Right lobe of liver (tissue), 6 donors: ENCODE results near the gene ALKBH3. TPM values are rescaled to one million over a fixed set of nuclear protein-coding genes. Genes with fewer than 3 reads are reported as not detected.

ENCODE experiments used
- ATAC-seq, 4 donors: fragments of 200-7000 bp; cut with Tn5 transposase; one replicate each; pipeline ENCODE4 v1.9.1; 2020; ENCODE audit warnings: mild to moderate bottlenecking in 4 of 4, moderate library complexity in 4 of 4
- DNase-seq, 3 donors: peaks; one replicate each; pipeline ENCODE4 v3.0.0-alpha.2; 2020
- H3K27ac ChIP-seq, 3 donors: fragments of 200-600 bp; one replicate each; pipeline ENCODE4 v1.8.0; 2022
- H3K27me3 ChIP-seq, 2 donors: fragments of 200-600 bp; one replicate each; pipeline ENCODE4 v1.8.0; 2022
- H3K36me3 ChIP-seq, 4 donors: fragments of 200-600 bp; sonication (generic) in 1 of 4; one replicate each; pipeline versions ENCODE4 v1.5.1 to v1.8.0; 2017 to 2022; ENCODE audit warnings: control low read depth in 1 of 4
- H3K4me1 ChIP-seq, 4 donors: fragments of 200-600 bp; sonication (generic) in 1 of 4; one replicate each; pipeline versions ENCODE4 v1.5.1 to v1.8.0; 2017 to 2022; ENCODE audit warnings: control low read depth in 1 of 4
- H3K4me3 ChIP-seq, 3 donors: fragments of 200-600 bp; one replicate each; pipeline ENCODE4 v1.8.0; 2022
- H3K9me3 ChIP-seq, 4 donors: fragments of 200-600 bp; sonication (generic) in 1 of 4; one replicate each; pipeline versions ENCODE4 v1.5.1 to v1.8.0; 2017 to 2022; ENCODE audit warnings: control low read depth in 1 of 4
- POLR2A ChIP-seq: fragments of 450-650 bp; IDR thresholded peaks from one replicate; pipeline ENCODE4 v1.6.1; 2017; ENCODE audit warnings: antibody characterized with exemption, mild to moderate bottlenecking
- WGBS: methylation state at CpG from one replicate; pipeline ENCODE4 v1.1.6; 2018; ENCODE audit warnings: low coverage, low lambda C conversion rate; ENCODE audit not compliant: insufficient coverage; ENCODE audit errors: missing lambda C conversion rate; 5-methylcytosine and 5-hydroxymethylcytosine counted together
- intact Hi-C, 2 donors: fragments of 100-400 bp; cut with DNase I; formaldehyde crosslinking; loops; one replicate each; pipeline versions ENCODE4 v1.11.2 to v1.14.1; 2022
- total RNA-seq, 6 experiments: library from RNA; depleted of rRNA in 2 of 6; stranded (reverse); fragments of >200 nt in 2 of 6; fragmentation: NEBNext Ultra II Directional in 3 of 6; extraction: Animal tissue kit (Norgen Biotek cat#: 25700) in 3 of 6; gene quantifications; one replicate each; pipeline versions ENCODE4 v1.1.0 to v1.2.4, GENCODE V29; 2016 to 2023
- TF ChIP-seq, protein P1 (sequence below), 4 donors: fragments of 200-600 bp in 3 of 4; fragments of 450-650 bp in 1 of 4; IDR thresholded peaks; one replicate each; pipeline versions ENCODE4 v1.5.1 to v1.8.0; 2016 to 2022; ENCODE audit warnings: antibody characterized with exemption in 4 of 4, mild to moderate bottlenecking in 2 of 4
- donor health status: DM: no; HTN: yes; CAD: no.
- donor health status: DM: no; HTN: no; CAD: no.
- donor health status: DM: no; HTN: no; CAD: no.
- donor health status: DM: no; HTN: yes; CAD: no.
- donor health status: DM: no; HTN: yes; CAD: no.

Gene ALKBH3
- total RNA-seq, 6 experiments from 2014 or later: 11.2 to 20.2 (median 17.0) TPM

DNA sequence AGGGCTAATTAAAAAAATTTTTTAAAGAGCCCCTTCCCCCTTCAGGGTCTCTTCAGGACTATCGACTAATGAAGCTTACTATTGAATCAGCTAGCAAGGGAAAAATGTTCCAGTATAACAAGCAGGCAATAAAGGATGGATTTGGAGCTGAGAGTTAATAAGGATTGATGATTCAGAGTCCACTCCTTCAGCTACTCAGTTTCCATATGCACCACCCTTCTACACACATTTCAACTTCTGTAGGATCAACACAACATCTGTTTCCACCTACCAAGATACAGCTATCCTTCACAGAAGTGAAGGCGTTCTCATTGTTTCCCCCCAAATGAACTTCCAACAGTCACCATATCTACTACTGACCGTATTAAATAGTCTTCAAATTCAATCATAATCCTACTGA is 6.6 kb upstream of the ALKBH3 start:
- TF ChIP-seq, protein P1, sequence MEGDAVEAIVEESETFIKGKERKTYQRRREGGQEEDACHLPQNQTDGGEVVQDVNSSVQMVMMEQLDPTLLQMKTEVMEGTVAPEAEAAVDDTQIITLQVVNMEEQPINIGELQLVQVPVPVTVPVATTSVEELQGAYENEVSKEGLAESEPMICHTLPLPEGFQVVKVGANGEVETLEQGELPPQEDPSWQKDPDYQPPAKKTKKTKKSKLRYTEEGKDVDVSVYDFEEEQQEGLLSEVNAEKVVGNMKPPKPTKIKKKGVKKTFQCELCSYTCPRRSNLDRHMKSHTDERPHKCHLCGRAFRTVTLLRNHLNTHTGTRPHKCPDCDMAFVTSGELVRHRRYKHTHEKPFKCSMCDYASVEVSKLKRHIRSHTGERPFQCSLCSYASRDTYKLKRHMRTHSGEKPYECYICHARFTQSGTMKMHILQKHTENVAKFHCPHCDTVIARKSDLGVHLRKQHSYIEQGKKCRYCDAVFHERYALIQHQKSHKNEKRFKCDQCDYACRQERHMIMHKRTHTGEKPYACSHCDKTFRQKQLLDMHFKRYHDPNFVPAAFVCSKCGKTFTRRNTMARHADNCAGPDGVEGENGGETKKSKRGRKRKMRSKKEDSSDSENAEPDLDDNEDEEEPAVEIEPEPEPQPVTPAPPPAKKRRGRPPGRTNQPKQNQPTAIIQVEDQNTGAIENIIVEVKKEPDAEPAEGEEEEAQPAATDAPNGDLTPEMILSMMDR (IDR thresholded peaks at IDR 0.05): no peak
- TF ChIP-seq POLR2A: no peak
- H3K4me1 ChIP-seq: peaks cover 0 to 5% (median 0%) of the 10 kb centered on the region in 4 donors
- H3K9me3 ChIP-seq: no peaks in the 10 kb centered on the region
- no peaks in the 10 kb centered on the region for H3K36me3 ChIP-seq
- ATAC-seq: no peak
- H3K27me3 ChIP-seq: peaks cover 0 to 3% of the 10 kb centered on the region in 2 donors
- intact Hi-C loops: no loop called here
- H3K27ac ChIP-seq: no peak overlapping the region
- no peak for DNase-seq
- no peak overlapping the region for H3K4me3 ChIP-seq
- WGBS: 43% methylated on average over 3 of the region's 3 CpGs

DNA sequence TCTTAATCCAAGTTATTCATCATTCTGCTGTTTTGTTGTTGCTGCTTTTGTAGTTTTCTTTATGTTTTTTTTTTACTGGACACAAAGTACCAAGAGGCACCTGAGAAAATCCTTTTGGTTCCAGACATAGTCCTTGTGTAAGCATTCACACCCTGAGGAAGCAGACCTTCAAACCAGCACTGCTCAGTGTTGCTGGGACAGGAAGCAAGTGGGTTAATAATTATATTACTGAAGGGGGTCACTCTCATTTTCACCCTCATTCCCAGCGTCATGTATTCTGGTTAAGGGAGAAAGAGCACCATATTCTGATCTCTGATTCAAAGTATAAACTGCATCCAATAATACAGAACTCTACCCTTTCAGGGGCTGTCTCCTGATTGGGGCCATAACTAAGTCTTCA is 5.9 kb upstream of the ALKBH3 start:
- Histone ChIP-seq H3K36me3 (no peaks in the 10 kb centered on the region), H3K4me3 (no peak overlapping the region), H3K27me3 (peaks cover 0 to 3% of the 10 kb centered on the region in 2 donors), H3K4me1 (no peaks in the 10 kb centered on the region), H3K27ac (no peak overlapping the region), H3K9me3 (no peaks in the 10 kb centered on the region)
- WGBS: 0% methylated on average over 1 of the region's 1 CpG
- ATAC-seq (no peak), DNase-seq (no peak)
- intact Hi-C loops: no loop called here
- TF ChIP-seq POLR2A: no peak
- TF ChIP-seq, protein P1 (IDR thresholded peaks at IDR 0.05): no peak

- WGBS: 39% methylated on average over 11 of the region's 13 CpGs
- Histone ChIP-seq H3K4me1 (peaks cover 0 to 17% (median 3%) of the 10 kb centered on the region in 4 donors), H3K4me3 (peak overlapping the region; percentile 88 to 94 (median 88)), H3K9me3 (no peaks in the 10 kb centered on the region), H3K27me3 (peaks cover 0 to 3% of the 10 kb centered on the region in 2 donors), H3K36me3 (peaks cover 0 to 22% (median 3%) of the 10 kb centered on the region in 4 donors), H3K27ac (no peak overlapping the region)
- TF ChIP-seq, protein P1 (IDR thresholded peaks at IDR 0.05): no peak
- TF ChIP-seq POLR2A: no peak
- ATAC-seq: no peak
- no peak for DNase-seq
- intact Hi-C loops: no loop called here
Measured at GRCh38 chr11:43879789-43880639, 617 bp upstream of the ALKBH3 start.

- Histone ChIP-seq H3K27ac (no peak overlapping the region), H3K4me1 (peaks cover 0 to 7% (median 0%) of the 10 kb centered on the region in 4 donors), H3K4me3 (no peak overlapping the region), H3K36me3 (peaks cover 0 to 68% (median 16%) of the 10 kb centered on the region in 4 donors), H3K9me3 (no peaks in the 10 kb centered on the region), H3K27me3 (no peaks in the 10 kb centered on the region)
- intact Hi-C loops: loop anchor here (5.0 to 10.0 kb wide), 2 partner anchors 142 to 144 kb away; no protein-coding TSS in a partner anchor
- no peak for DNase-seq
- TF ChIP-seq, protein P1 (IDR thresholded peaks at IDR 0.05): no peak
- TF ChIP-seq POLR2A: no peak
- WGBS: 58% methylated on average over 3 of the region's 3 CpGs
- no peak for ATAC-seq
Measured at GRCh38 chr11:43892851-43893250, 12.2 kb downstream of the ALKBH3 start.
